ENCODE data around the gene ZNF426. TPM values are rescaled to one million over a fixed set of nuclear protein-coding genes. Genes with fewer than 3 reads are reported as not detected.

ZNF426 gene
- total RNA-seq, 1 donor from 2014 or later, result 24.5 TPM

- H3K27ac Mint-ChIP-seq (ENCODE audit: unreplicated experiment), result no peak overlapping the region
- TF ChIP-seq CTCF (conservative IDR thresholded peaks at IDR 0.05), result no peak
- H3K27me3 Mint-ChIP-seq (ENCODE audit: low read depth), result no peaks in the 10 kb centered on the region
- H3K4me1 Mint-ChIP-seq, result no peaks in the 10 kb centered on the region
- H3K36me3 Mint-ChIP-seq (ENCODE audit: low read depth), result peaks cover 7% of the 10 kb centered on the region
- DNase-seq (ENCODE audit: low read depth, low spot score), result no peak
- H3K4me3 Mint-ChIP-seq, result no peak overlapping the region
- peaks cover 7% of the 10 kb centered on the region for H3K9me3 Mint-ChIP-seq
Measured at GRCh38 chr19:9500796-9501195, 37.6 kb downstream of the ZNF426 start.

- Mint-ChIP-seq H3K4me1 (no peaks in the 10 kb centered on the region), H3K9me3 (peaks cover 7% of the 10 kb centered on the region), H3K27ac (ENCODE audit: unreplicated experiment) (no peak within 1 kb of the TSS), H3K4me3 (no peak within 1 kb of the TSS), H3K27me3 (ENCODE audit: low read depth) (no peaks in the 10 kb centered on the region), H3K36me3 (ENCODE audit: low read depth) (peaks cover 7% of the 10 kb centered on the region)
- TF ChIP-seq CTCF (conservative IDR thresholded peaks at IDR 0.05), result no peak
- no peak for DNase-seq (ENCODE audit: low read depth, low spot score)
Measured at GRCh38 chr19:9498183-9498902, 40.1 kb downstream of the ZNF426 start, which contains the start of gene ZNF560. ZNF560 (minus strand) TSS chr19:9498616; CDS start chr19:9475313, 23,303 bp downstream.

GRCh38 chr19:9494096-9494495, 44.3 kb downstream of the ZNF426 start:
- no peak for TF ChIP-seq CTCF (conservative IDR thresholded peaks at IDR 0.05)
- no peak for DNase-seq (ENCODE audit: low read depth, low spot score)
- Mint-ChIP-seq H3K4me3 (no peak overlapping the region), H3K36me3 (ENCODE audit: low read depth) (peaks cover 3% of the 10 kb centered on the region), H3K27ac (ENCODE audit: unreplicated experiment) (no peak overlapping the region), H3K9me3 (peaks cover 9% of the 10 kb centered on the region), H3K4me1 (no peaks in the 10 kb centered on the region), H3K27me3 (ENCODE audit: low read depth) (no peaks in the 10 kb centered on the region)

GRCh38 chr19:9487016-9487415, 51.4 kb downstream of the ZNF426 start:
- Mint-ChIP-seq H3K4me1 (no peaks in the 10 kb centered on the region), H3K4me3 (no peak overlapping the region), H3K27me3 (ENCODE audit: low read depth) (no peaks in the 10 kb centered on the region), H3K9me3 (peaks cover 21% of the 10 kb centered on the region), H3K36me3 (ENCODE audit: low read depth) (peaks cover 11% of the 10 kb centered on the region), H3K27ac (ENCODE audit: unreplicated experiment) (no peak overlapping the region)
- TF ChIP-seq CTCF (conservative IDR thresholded peaks at IDR 0.05), result no peak
- DNase-seq (ENCODE audit: low read depth, low spot score), result no peak

GRCh38 chr19:9485140-9485539, 53.3 kb downstream of the ZNF426 start:
- Mint-ChIP-seq H3K27me3 (ENCODE audit: low read depth) (no peaks in the 10 kb centered on the region), H3K4me1 (no peaks in the 10 kb centered on the region), H3K27ac (ENCODE audit: unreplicated experiment) (no peak overlapping the region), H3K9me3 (peaks cover 22% of the 10 kb centered on the region), H3K4me3 (no peak overlapping the region), H3K36me3 (ENCODE audit: low read depth) (peaks cover 11% of the 10 kb centered on the region)
- no peak for DNase-seq (ENCODE audit: low read depth, low spot score)
- TF ChIP-seq CTCF (conservative IDR thresholded peaks at IDR 0.05), result no peak

Measured in neural crest cell (in vitro differentiated cells).